ENCODE results near the gene MMP25.
"Not testable (repeated sequence)": the region's sequence is repeated elsewhere in the genome, so short reads cannot be mapped to it uniquely, and the experiment has no call there.

MMP25 gene

GRCh38 chr16:3074860-3075522 lies 28.6 kb downstream of the MMP25 start:
- Mint-ChIP-seq H3K4me3 (peak overlapping the region; percentile 80), H3K4me1 (ENCODE audit: low read depth) (peaks cover 80% of the 10 kb centered on the region), H3K27ac (peak overlapping the region; percentile 98), H3K27me3 (ENCODE audit: low read depth) (no peaks in the 10 kb centered on the region), H3K36me3 (ENCODE audit: low read depth) (peaks cover 65% of the 10 kb centered on the region), H3K9me3 (peaks cover 12% of the 10 kb centered on the region)
- DNase-seq (ENCODE audit: low spot score): peak; percentile 88

DNA sequence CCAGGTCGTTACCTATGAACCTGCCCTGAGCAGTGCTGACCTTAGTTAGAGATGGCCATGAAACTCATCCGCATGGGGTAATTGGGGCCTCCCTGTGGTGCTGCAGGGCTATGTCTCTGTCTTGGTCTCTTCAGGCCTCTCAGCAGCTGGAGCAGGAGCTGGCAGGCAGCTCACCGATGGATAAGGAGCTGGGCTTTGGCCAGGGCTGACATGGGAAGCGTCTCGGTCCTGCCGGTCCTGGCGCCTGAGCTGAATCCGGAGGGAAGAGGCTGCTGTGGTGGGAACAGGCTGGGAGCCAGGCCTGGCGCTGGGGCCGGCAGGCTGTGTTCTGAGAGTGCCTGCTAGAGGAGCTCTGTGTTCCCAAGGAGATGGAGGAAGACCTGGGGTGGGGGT lies 29.2 kb downstream of the MMP25 start:
- Mint-ChIP-seq H3K4me1 (ENCODE audit: low read depth) (peaks cover 77% of the 10 kb centered on the region), H3K36me3 (ENCODE audit: low read depth) (peaks cover 63% of the 10 kb centered on the region), H3K9me3 (peaks cover 18% of the 10 kb centered on the region), H3K27me3 (ENCODE audit: low read depth) (no peaks in the 10 kb centered on the region), H3K4me3 (peak overlapping the region; percentile 80), H3K27ac (peak overlapping the region; percentile 98)
- DNase-seq (ENCODE audit: low spot score): no peak

- Mint-ChIP-seq H3K27ac (peak overlapping the region; percentile 98), H3K4me1 (ENCODE audit: low read depth) (peaks cover 77% of the 10 kb centered on the region), H3K4me3 (peak overlapping the region; percentile 80), H3K9me3 (peaks cover 22% of the 10 kb centered on the region), H3K36me3 (ENCODE audit: low read depth) (peaks cover 64% of the 10 kb centered on the region)
- not testable (repeated sequence) for H3K27me3 Mint-ChIP-seq (ENCODE audit: low read depth); DNase-seq (ENCODE audit: low spot score)
These were observed 29.6 kb downstream of the MMP25 start for GRCh38 chr16:3075946-3076345.

- H3K4me1 Mint-ChIP-seq (ENCODE audit: low read depth): peaks cover 73% of the 10 kb centered on the region
- H3K9me3 Mint-ChIP-seq: peaks cover 24% of the 10 kb centered on the region
- H3K4me3 Mint-ChIP-seq: peak overlapping the region; percentile 80
- H3K36me3 Mint-ChIP-seq (ENCODE audit: low read depth): peaks cover 63% of the 10 kb centered on the region
- no peak for DNase-seq (ENCODE audit: low spot score)
- H3K27me3 Mint-ChIP-seq (ENCODE audit: low read depth): no peaks in the 10 kb centered on the region
- H3K27ac Mint-ChIP-seq: peak overlapping the region; percentile 98
These were observed 30.2 kb downstream of the MMP25 start for GRCh38 chr16:3076577-3076976.

GRCh38 chr16:3080024-3080423 lies 33.7 kb downstream of the MMP25 start:
- peaks cover 24% of the 10 kb centered on the region for H3K9me3 Mint-ChIP-seq
- H3K4me3 Mint-ChIP-seq: no peak overlapping the region
- peak overlapping the region; percentile 74 for H3K27ac Mint-ChIP-seq
- peaks cover 66% of the 10 kb centered on the region for H3K36me3 Mint-ChIP-seq (ENCODE audit: low read depth)
- DNase-seq (ENCODE audit: low spot score): no peak
- no peaks in the 10 kb centered on the region for H3K27me3 Mint-ChIP-seq (ENCODE audit: low read depth)
- peaks cover 65% of the 10 kb centered on the region for H3K4me1 Mint-ChIP-seq (ENCODE audit: low read depth)

GRCh38 chr16:3081957-3082356 lies 35.6 kb downstream of the MMP25 start:
- DNase-seq (ENCODE audit: low spot score); H3K27ac Mint-ChIP-seq; H3K4me3 Mint-ChIP-seq; H3K27me3 Mint-ChIP-seq (ENCODE audit: low read depth): not testable (repeated sequence)
- H3K4me1 Mint-ChIP-seq (ENCODE audit: low read depth): peaks cover 57% of the 10 kb centered on the region
- H3K36me3 Mint-ChIP-seq (ENCODE audit: low read depth): peaks cover 60% of the 10 kb centered on the region
- H3K9me3 Mint-ChIP-seq: peaks cover 24% of the 10 kb centered on the region

DNA sequence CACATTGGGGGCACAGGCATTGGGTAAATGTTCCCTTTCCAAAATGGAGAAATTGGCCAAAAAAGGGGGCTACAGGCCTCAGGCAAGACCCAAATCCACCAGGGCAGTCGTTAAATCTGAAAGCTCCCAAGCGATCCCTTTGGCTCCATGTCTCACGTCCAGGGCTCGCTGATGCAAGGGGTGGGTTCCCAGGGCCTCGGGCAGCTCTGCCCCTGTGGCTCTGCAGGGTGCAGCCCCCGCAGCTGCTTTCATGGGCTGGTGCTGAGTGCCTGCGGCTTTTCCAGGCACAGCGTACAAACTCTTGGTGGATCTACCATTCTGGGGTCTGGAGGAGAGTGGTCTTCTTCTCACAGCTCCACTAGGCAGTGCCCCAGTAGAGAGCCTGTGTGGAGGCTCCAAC lies 37.0 kb downstream of the MMP25 start:
- H3K4me1 Mint-ChIP-seq (ENCODE audit: low read depth): peaks cover 54% of the 10 kb centered on the region
- H3K36me3 Mint-ChIP-seq (ENCODE audit: low read depth): peaks cover 47% of the 10 kb centered on the region
- peaks cover 19% of the 10 kb centered on the region for H3K9me3 Mint-ChIP-seq
- not testable (repeated sequence) for DNase-seq (ENCODE audit: low spot score); H3K4me3 Mint-ChIP-seq; H3K27me3 Mint-ChIP-seq (ENCODE audit: low read depth)
- peak overlapping the region; percentile 52 for H3K27ac Mint-ChIP-seq

GRCh38 chr16:3084491-3084890 lies 38.1 kb downstream of the MMP25 start:
- Mint-ChIP-seq H3K27ac (peak overlapping the region; percentile 12), H3K4me3 (peak overlapping the region; percentile 73), H3K27me3 (ENCODE audit: low read depth) (no peaks in the 10 kb centered on the region), H3K4me1 (ENCODE audit: low read depth) (peaks cover 46% of the 10 kb centered on the region), H3K9me3 (peaks cover 16% of the 10 kb centered on the region), H3K36me3 (ENCODE audit: low read depth) (peaks cover 38% of the 10 kb centered on the region)
- no peak for DNase-seq (ENCODE audit: low spot score)

- H3K27me3 Mint-ChIP-seq (ENCODE audit: low read depth): no peaks in the 10 kb centered on the region
- H3K9me3 Mint-ChIP-seq: peaks cover 10% of the 10 kb centered on the region
- peak overlapping the region; percentile 83 for H3K27ac Mint-ChIP-seq
- peak overlapping the region; percentile 73 for H3K4me3 Mint-ChIP-seq
- peaks cover 41% of the 10 kb centered on the region for H3K4me1 Mint-ChIP-seq (ENCODE audit: low read depth)
- H3K36me3 Mint-ChIP-seq (ENCODE audit: low read depth): peaks cover 31% of the 10 kb centered on the region
- no peak for DNase-seq (ENCODE audit: low spot score)
These were observed 38.8 kb downstream of the MMP25 start for GRCh38 chr16:3084969-3085670.

GRCh38 chr16:3085868-3086595 lies 39.7 kb downstream of the MMP25 start:
- no peaks in the 10 kb centered on the region for H3K27me3 Mint-ChIP-seq (ENCODE audit: low read depth)
- peaks cover under 1% of the 10 kb centered on the region for H3K9me3 Mint-ChIP-seq
- H3K27ac Mint-ChIP-seq: peak overlapping the region; percentile 83
- H3K36me3 Mint-ChIP-seq (ENCODE audit: low read depth): peaks cover 26% of the 10 kb centered on the region
- peaks cover 39% of the 10 kb centered on the region for H3K4me1 Mint-ChIP-seq (ENCODE audit: low read depth)
- peak overlapping the region; percentile 73 for H3K4me3 Mint-ChIP-seq
- DNase-seq (ENCODE audit: low spot score): no peak

GRCh38 chr16:3086596-3087242 lies 40.4 kb downstream of the MMP25 start:
- no peak for DNase-seq (ENCODE audit: low spot score)
- Mint-ChIP-seq H3K27me3 (ENCODE audit: low read depth) (no peaks in the 10 kb centered on the region), H3K4me3 (peak overlapping the region; percentile 73), H3K4me1 (ENCODE audit: low read depth) (peaks cover 44% of the 10 kb centered on the region), H3K36me3 (ENCODE audit: low read depth) (peaks cover 23% of the 10 kb centered on the region), H3K9me3 (no peaks in the 10 kb centered on the region), H3K27ac (peak overlapping the region; percentile 86)

DNA sequence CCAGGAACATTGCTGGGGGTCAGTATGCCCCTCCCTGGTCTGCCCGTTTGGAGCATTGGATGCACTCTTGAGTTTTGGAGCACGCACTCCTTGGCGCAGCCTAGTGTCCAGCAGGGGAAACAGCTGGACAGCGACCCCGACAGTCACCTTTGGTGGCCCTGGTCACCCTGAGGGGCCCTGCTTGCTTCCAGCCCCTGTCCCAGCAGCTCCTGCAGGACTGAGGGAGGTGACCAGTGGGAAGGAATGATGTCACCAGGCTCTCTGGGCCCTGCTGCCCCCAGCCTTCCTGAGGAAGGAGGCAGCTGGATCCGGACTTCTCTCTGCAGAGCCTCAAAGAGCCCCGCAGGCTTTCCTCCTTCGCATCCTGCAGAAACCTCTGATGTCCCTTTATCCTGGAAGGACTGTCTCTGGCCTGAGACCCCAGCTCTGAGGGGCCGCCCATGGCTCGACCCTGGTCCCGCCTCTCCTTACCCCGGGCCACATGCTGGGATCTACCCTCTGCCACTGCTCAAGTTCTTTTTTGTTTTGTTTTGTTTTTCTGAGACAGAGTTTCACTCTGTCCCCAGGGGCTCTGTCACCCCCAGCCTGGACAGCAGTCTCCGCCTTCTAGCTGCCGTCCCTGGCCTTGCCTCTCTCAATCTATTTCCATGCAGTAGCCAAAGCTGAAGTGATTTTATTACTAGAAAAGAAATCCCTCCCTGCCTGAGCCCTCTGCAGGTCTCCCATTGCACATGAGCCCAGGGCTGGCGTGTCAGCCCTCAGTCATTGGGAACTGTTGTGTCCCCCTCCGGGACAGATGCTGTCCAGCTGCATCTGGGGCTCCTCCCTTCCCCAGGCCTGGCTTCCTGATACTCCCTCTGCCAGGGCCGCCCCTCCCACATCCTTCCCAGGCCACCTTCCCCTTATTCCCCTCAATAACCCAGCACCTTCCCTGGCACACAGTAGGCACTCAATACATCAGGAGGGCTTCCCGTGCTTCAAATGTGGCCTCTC lies 41.2 kb downstream of the MMP25 start:
- peak overlapping the region; percentile 86 for H3K27ac Mint-ChIP-seq
- H3K36me3 Mint-ChIP-seq (ENCODE audit: low read depth): peaks cover 19% of the 10 kb centered on the region
- no peaks in the 10 kb centered on the region for H3K27me3 Mint-ChIP-seq (ENCODE audit: low read depth)
- H3K4me1 Mint-ChIP-seq (ENCODE audit: low read depth): peaks cover 43% of the 10 kb centered on the region
- no peak for DNase-seq (ENCODE audit: low spot score)
- no peaks in the 10 kb centered on the region for H3K9me3 Mint-ChIP-seq
- H3K4me3 Mint-ChIP-seq: peak overlapping the region; percentile 73

DNA sequence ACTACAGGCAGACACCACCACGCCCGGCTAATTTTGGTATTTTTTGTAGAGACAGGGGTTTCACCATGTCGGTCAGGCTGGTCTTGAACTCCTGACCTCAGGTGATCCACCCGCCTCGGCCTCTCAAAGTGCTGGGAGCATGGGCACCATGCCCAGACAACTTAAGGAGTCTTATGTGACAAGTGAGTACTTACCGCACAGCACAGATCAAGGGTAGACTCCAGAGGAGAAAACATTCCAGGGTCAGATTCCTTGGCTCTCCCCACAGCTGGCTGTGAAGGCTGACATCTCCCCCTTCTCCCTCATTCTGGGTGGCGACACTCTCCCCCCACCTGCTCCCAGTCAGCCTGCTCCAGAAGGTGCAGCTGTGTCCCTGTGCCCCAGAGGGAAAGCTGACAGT lies 42.1 kb downstream of the MMP25 start:
- no peaks in the 10 kb centered on the region for H3K27me3 Mint-ChIP-seq (ENCODE audit: low read depth)
- H3K36me3 Mint-ChIP-seq (ENCODE audit: low read depth): peaks cover 15% of the 10 kb centered on the region
- H3K9me3 Mint-ChIP-seq: no peaks in the 10 kb centered on the region
- DNase-seq (ENCODE audit: low spot score): no peak
- peaks cover 42% of the 10 kb centered on the region for H3K4me1 Mint-ChIP-seq (ENCODE audit: low read depth)
- peak overlapping the region; percentile 53 for H3K4me3 Mint-ChIP-seq
- H3K27ac Mint-ChIP-seq: peak overlapping the region; percentile 86

All from T-helper 2 cell treated with Interferon-gamma antibody and Interleukin-4, amounts not matched to agents 5 μg/mL and 100 μg/mL, for 36 hours (primary cell).